GM12878 (cell line): ENCODE measurements around the gene SPATA18. TPM values are rescaled to one million over a fixed set of nuclear protein-coding genes. Genes with fewer than 3 reads are reported as not detected.

Source experiments
- ATAC-seq: fragments of 200-7000 bp; cut with Tn5 transposase; 3 replicates; pipeline ENCODE4 v1.9.1; 2020; ENCODE audit warnings: mild to moderate bottlenecking, moderate library complexity
- BruUV-seq: library from RNA; stranded (reverse); fragments of 400-500 nt; replicated peaks from 2 replicates; lab custom pipeline; 2021; lab: Mats Ljungman, UMichigan
- CTCF ChIA-PET: fragments of 300-600 bp; sonication (Branson Sonifier 250); formaldehyde crosslinking; extraction: SDS; loops from one replicate; lab custom pipeline; 2021; ENCODE audit warnings: inconsistent platforms; lab: Yijun Ruan, JAX
- POLR2A ChIA-PET: fragments of 350-600 bp; formaldehyde crosslinking; extraction: SDS; loops from one replicate; lab custom pipeline; 2021; ENCODE audit warnings: inconsistent platforms; lab: Charles Lee
- RAD21 ChIA-PET: fragments of 300-600 bp; sonication (Branson Sonifier 250); formaldehyde crosslinking; loops from one replicate; lab custom pipeline; 2023; ENCODE audit warnings: antibody characterized with exemption; ENCODE audit not compliant: unreplicated experiment; lab: Charles Lee
- SMC1A ChIA-PET: fragments of 300-600 bp; sonication (Branson Sonifier 250); formaldehyde crosslinking; loops from one replicate; lab custom pipeline; 2023; ENCODE audit not compliant: unreplicated experiment, uncharacterized antibody; lab: Charles Lee
- DNase-seq: peaks from one replicate; pipeline ENCODE4 v3.0.0-alpha.2; 2011; ENCODE audit warnings: low read depth, low spot score
- FAIRE-seq: peaks from 3 replicates; lab custom pipeline; 2011; peaks lifted over from hg19 to GRCh38; lab: Jason Lieb, UNC
- H2AFZ ChIP-seq: 2 replicates; pipeline ENCODE4 v1.6.0; 2011; ENCODE audit warnings: low read depth, low read length, control low read depth; ENCODE audit not compliant: control insufficient read depth
- H3K27ac ChIP-seq: 2 replicates; pipeline ENCODE4 v1.5.1; 2011; ENCODE audit warnings: control low read depth; ENCODE audit not compliant: control insufficient read depth, insufficient read depth
- H3K27me3 ChIP-seq, 2 experiments: replicated peaks in 1 of 2; 2 replicates each; pipeline versions ENCODE4 v1.6.0 to v1.6.1; 2011; ENCODE audit warnings: low read length in 1 of 2; ENCODE audit not compliant: control insufficient read depth in 2 of 2, insufficient read depth in 2 of 2
- H3K36me3 ChIP-seq, 2 experiments: 2 replicates each; pipeline ENCODE4 v1.5.1; 2011; ENCODE audit warnings: low read length in 1 of 2; ENCODE audit not compliant: control insufficient read depth in 2 of 2, insufficient read depth in 2 of 2
- H3K4me1 ChIP-seq: 2 replicates; pipeline ENCODE4 v1.6.1; 2011; ENCODE audit warnings: mild to moderate bottlenecking, low read length, moderate library complexity, mixed read lengths; ENCODE audit not compliant: control insufficient read depth, insufficient read depth
- H3K4me2 ChIP-seq: 2 replicates; pipeline ENCODE4 v1.6.0; 2011; ENCODE audit warnings: control low read depth; ENCODE audit not compliant: control insufficient read depth, insufficient read depth
- H3K4me3 ChIP-seq: fragments of 200-600 bp; sonication (generic); 2 replicates; pipeline ENCODE4 v1.5.1; 2016
- H3K79me2 ChIP-seq: 2 replicates; pipeline ENCODE4 v1.6.0; 2011; ENCODE audit warnings: low read length; ENCODE audit not compliant: control insufficient read depth, insufficient read depth
- H3K9ac ChIP-seq: 2 replicates; pipeline ENCODE4 v1.8.0; 2011; ENCODE audit warnings: low read length, control low read depth, mixed read lengths; ENCODE audit not compliant: control insufficient read depth, insufficient read depth
- H3K9me3 ChIP-seq: replicated peaks from 3 replicates; pipeline ENCODE4 v1.5.1; 2011; ENCODE audit warnings: mild to moderate bottlenecking, low read length; ENCODE audit not compliant: control insufficient read depth, insufficient read depth
- H4K20me1 ChIP-seq: 2 replicates; pipeline ENCODE4 v1.6.0; 2011; ENCODE audit not compliant: control insufficient read depth, insufficient read depth
- EGR1 ChIP-seq, 2 experiments: IDR thresholded peaks; 1 replicate in 1 of 2; 2 replicates in 1 of 2; pipeline ENCODE4 v1.6.1; 2011 to 2012; ENCODE audit warnings: low read depth in 2 of 2, low read length in 2 of 2, borderline replicate concordance in 1 of 2, mild to moderate bottlenecking in 1 of 2, moderate library complexity in 1 of 2
- LARP7 ChIP-seq: fragments of 450-650 bp; IDR thresholded peaks from 2 replicates; pipeline ENCODE4 v1.6.1; 2017; ENCODE audit warnings: mild to moderate bottlenecking
- MXI1 ChIP-seq: fragments of 150-350 bp; IDR thresholded peaks from 2 replicates; pipeline ENCODE4 v1.6.1; 2011; ENCODE audit warnings: low read depth, mild to moderate bottlenecking, inconsistent platforms, low read length, improper control_type of control experiment
- NR2C2 ChIP-seq: IDR thresholded peaks from 2 replicates; pipeline ENCODE4 v1.6.1; 2011; ENCODE audit warnings: borderline replicate concordance, low read depth; ENCODE audit not compliant: control insufficient read depth, insufficient read length
- NRF1 ChIP-seq: conservative IDR thresholded peaks from 2 replicates; pipeline ENCODE4 v1.6.1; 2011; ENCODE audit warnings: mild to moderate bottlenecking, low read depth, low read length, improper control_type of control experiment
- POU2F2 ChIP-seq: IDR thresholded peaks from 3 replicates; pipeline ENCODE4 v1.6.1; 2011; ENCODE audit warnings: low read depth, mild to moderate bottlenecking, low read length, borderline replicate concordance
- RB1 ChIP-seq: fragments of 450-650 bp; formaldehyde crosslinking; IDR thresholded peaks from 2 replicates; pipeline ENCODE4 v1.6.1; 2017; ENCODE audit warnings: mild to moderate bottlenecking, borderline replicate concordance
- SIN3A ChIP-seq: IDR thresholded peaks from 2 replicates; pipeline ENCODE4 v1.6.1; 2012; ENCODE audit warnings: low read depth, low read length, improper control_type of control experiment
- SMAD1 ChIP-seq: fragments of 450-650 bp; IDR thresholded peaks from 2 replicates; pipeline ENCODE4 v1.6.1; 2018; ENCODE audit warnings: mild to moderate bottlenecking, low read depth; ENCODE audit not compliant: partially characterized antibody
- SMAD5 ChIP-seq: IDR thresholded peaks from 2 replicates; pipeline ENCODE4 v1.6.1; 2016; ENCODE audit warnings: antibody characterized with exemption, low read depth
- SMARCA5 ChIP-seq: fragments of 450-650 bp; IDR thresholded peaks from 2 replicates; pipeline ENCODE4 v1.6.1; 2017; ENCODE audit warnings: mild to moderate bottlenecking
- YBX1 ChIP-seq: fragments of 450-650 bp; IDR thresholded peaks from 2 replicates; pipeline ENCODE4 v1.6.1; 2016; ENCODE audit warnings: antibody characterized with exemption
- ZNF622 ChIP-seq: fragments of 450-650 bp; IDR thresholded peaks from 2 replicates; pipeline ENCODE4 v1.6.1; 2017; ENCODE audit warnings: mild to moderate bottlenecking, inconsistent platforms
- WGBS: methylation state at CpG from one replicate; pipeline ENCODE4 v1.1.6; 2016; ENCODE audit warnings: low lambda C conversion rate; ENCODE audit not compliant: insufficient replicate concordance, insufficient coverage; ENCODE audit errors: missing lambda C conversion rate; 5-methylcytosine and 5-hydroxymethylcytosine counted together
- in situ Hi-C: fragments of 300-500 bp; cut with MboI; formaldehyde crosslinking; loops from 9 replicates; pipeline ENCODE4 v1.14.3; 2018; ENCODE audit warnings: mixed read lengths
- intact Hi-C: fragments of 100-400 bp; cut with micrococcal nuclease; formaldehyde crosslinking; loops from one replicate; pipeline ENCODE4 v1.14.2; 2022; ENCODE audit not compliant: unreplicated experiment
- polyA plus RNA-seq, 11 experiments: library from polyadenylated mRNA; depleted of rRNA in 4 of 11; unstranded in 6 of 11; stranded (reverse) in 5 of 11; fragments of >200 nt; fragmentation: Nextera tagmentation in 4 of 11; fragmentation: Illumina TruSeq in 1 of 11; extraction: Ambion mirVana in 4 of 11; extraction: Trizol in 1 of 11; gene quantifications; 1 replicate in 1 of 11; 2 replicates in 10 of 11; pipeline versions ENCODE4 v1.2.1 to v1.2.3, GENCODE V29; 2011 to 2016; ENCODE audit warnings: inconsistent platforms in 2 of 11, missing spikeins in 2 of 11, low read depth in 1 of 11
- total RNA-seq, 4 experiments: library from RNA; depleted of rRNA in 3 of 4; stranded (reverse); fragments of >200 nt in 3 of 4; fragmentation: Illumina TruSeq in 1 of 4; extraction: Trizol in 1 of 4; gene quantifications; 2 replicates each; pipeline versions ENCODE4 v1.2.1 to v1.2.3, GENCODE V29; 2013 to 2021
- TF ChIP-seq, protein P1 (sequence below): IDR thresholded peaks from 2 replicates; pipeline ENCODE4 v1.6.1; 2011; ENCODE audit warnings: borderline replicate concordance, low read depth, mild to moderate bottlenecking, moderate library complexity, low read length; ENCODE audit not compliant: insufficient read depth, poor library complexity, severe bottlenecking
- TF ChIP-seq, protein P2 (sequence below): fragments of 450-650 bp; formaldehyde crosslinking; IDR thresholded peaks from 2 replicates; pipeline ENCODE4 v1.5.0; 2022; ENCODE audit warnings: mild to moderate bottlenecking, missing genetic modification characterization

Gene SPATA18
- total and polyA plus RNA-seq, 10 of the 15 experiments (the other 5 are each of a cell fraction or from before 2014, with no cell fraction given): 0.39 to 4.5 (median 1.9) TPM

DNA sequence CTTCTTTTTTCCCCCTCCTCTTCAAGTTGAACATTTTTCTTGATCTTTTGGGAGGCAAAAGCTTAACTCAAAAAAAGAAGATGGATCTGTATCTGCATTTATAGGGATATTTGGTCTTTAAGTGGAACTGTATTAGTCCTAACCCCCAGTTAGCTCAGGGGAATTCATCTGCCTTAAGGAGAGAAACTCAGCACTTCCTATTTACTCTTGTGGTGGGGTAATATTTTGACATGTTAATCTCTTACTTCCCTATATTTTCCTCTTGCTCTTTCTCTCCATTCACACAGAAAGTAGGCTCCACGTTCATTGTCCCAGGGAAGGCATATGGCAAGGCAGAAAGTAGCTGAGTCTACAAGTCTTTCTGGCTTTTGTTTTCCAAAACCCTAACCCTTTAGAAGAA, 36.2 kb upstream of the SPATA18 start (continued):
- TF ChIP-seq MXI1: no peak
- TF ChIP-seq SMARCA5: no peak
- no peak for TF ChIP-seq YBX1
- TF ChIP-seq SMAD1: no peak

DNA sequence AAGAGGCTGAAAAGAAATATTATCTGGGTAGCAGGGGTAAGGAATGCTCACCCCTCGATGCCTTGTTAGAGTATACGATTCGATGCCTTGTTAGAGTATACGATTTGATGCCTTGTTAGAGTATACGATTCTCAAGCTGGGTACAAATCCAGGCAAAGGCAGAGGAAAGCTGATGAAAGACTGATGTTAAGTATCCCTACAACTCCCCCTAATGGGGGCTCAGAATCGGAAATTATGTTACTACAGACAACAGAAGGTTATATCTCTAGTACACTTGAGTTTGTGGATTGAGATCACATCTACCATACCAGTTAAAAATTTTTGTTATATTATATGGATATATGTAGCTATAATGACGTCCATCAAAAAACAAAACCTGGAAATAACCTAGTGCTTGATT, 35.7 kb upstream of the SPATA18 start:
- WGBS: 81% methylated on average over 7 of the region's 7 CpGs
- ATAC-seq: no peak
- FAIRE-seq: peak; percentile 75
- TF ChIP-seq EGR1 (IDR thresholded peaks at IDR 0.05; ENCODE audit: borderline replicate concordance in 1 of 2, low read depth in 2 of 2, low read length in 2 of 2): no peak
- no peak for TF ChIP-seq SMAD5
- TF ChIP-seq, protein P1, sequence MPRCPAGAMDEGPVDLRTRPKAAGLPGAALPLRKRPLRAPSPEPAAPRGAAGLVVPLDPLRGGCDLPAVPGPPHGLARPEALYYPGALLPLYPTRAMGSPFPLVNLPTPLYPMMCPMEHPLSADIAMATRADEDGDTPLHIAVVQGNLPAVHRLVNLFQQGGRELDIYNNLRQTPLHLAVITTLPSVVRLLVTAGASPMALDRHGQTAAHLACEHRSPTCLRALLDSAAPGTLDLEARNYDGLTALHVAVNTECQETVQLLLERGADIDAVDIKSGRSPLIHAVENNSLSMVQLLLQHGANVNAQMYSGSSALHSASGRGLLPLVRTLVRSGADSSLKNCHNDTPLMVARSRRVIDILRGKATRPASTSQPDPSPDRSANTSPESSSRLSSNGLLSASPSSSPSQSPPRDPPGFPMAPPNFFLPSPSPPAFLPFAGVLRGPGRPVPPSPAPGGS: no peak
- no peak for TF ChIP-seq ZNF622
- TF ChIP-seq LARP7: no peak
- TF ChIP-seq SIN3A: no peak
- TF ChIP-seq NRF1: no peak
- TF ChIP-seq, protein P2, sequence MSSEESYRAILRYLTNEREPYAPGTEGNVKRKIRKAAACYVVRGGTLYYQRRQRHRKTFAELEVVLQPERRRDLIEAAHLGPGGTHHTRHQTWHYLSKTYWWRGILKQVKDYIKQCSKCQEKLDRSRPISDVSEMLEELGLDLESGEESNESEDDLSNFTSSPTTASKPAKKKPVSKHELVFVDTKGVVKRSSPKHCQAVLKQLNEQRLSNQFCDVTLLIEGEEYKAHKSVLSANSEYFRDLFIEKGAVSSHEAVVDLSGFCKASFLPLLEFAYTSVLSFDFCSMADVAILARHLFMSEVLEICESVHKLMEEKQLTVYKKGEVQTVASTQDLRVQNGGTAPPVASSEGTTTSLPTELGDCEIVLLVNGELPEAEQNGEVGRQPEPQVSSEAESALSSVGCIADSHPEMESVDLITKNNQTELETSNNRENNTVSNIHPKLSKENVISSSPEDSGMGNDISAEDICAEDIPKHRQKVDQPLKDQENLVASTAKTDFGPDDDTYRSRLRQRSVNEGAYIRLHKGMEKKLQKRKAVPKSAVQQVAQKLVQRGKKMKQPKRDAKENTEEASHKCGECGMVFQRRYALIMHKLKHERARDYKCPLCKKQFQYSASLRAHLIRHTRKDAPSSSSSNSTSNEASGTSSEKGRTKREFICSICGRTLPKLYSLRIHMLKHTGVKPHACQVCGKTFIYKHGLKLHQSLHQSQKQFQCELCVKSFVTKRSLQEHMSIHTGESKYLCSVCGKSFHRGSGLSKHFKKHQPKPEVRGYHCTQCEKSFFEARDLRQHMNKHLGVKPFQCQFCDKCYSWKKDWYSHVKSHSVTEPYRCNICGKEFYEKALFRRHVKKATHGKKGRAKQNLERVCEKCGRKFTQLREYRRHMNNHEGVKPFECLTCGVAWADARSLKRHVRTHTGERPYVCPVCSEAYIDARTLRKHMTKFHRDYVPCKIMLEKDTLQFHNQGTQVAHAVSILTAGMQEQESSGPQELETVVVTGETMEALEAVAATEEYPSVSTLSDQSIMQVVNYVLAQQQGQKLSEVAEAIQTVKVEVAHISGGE (CRISPR knock-in tag): no peak
- TF ChIP-seq POU2F2: no peak
- no peak for TF ChIP-seq RB1
- TF ChIP-seq NR2C2: no peak

More for the DNA sequence above, 35.7 kb upstream of the SPATA18 start:
- H2AFZ ChIP-seq: no peak overlapping the region
- no peak overlapping the region for H3K4me3 ChIP-seq
- H3K27me3 ChIP-seq: no peaks in the 10 kb centered on the region
- H3K4me1 ChIP-seq: no peaks in the 10 kb centered on the region
- CTCF ChIA-PET: interaction anchor here (1.1 to 1.8 kb wide), 3 partner anchors 119 to 132 kb away, joined by 3 to 7 read pairs (median 4); no protein-coding TSS in a partner anchor
- H4K20me1 ChIP-seq: no peaks in the 10 kb centered on the region
- BruUV-seq: no TSS peak
- intact Hi-C loops (no loop called here), in situ Hi-C loops (no loop called here)
- SMC1A ChIA-PET: interaction anchor here (0.6 to 1.6 kb wide), 2 partner anchors 184 to 703 kb away, joined by 3 to 5 read pairs; no protein-coding TSS in a partner anchor
- RAD21 ChIA-PET: interaction anchor here (1.2 kb wide), 1 partner anchor 183 kb away, joined by 4 read pairs; no protein-coding TSS in a partner anchor
- no peaks in the 10 kb centered on the region for H3K79me2 ChIP-seq
- no peak overlapping the region for H3K4me2 ChIP-seq
- H3K36me3 ChIP-seq: no peaks in the 10 kb centered on the region
- no peak overlapping the region for H3K9ac ChIP-seq
- H3K9me3 ChIP-seq: no peaks in the 10 kb centered on the region
- no peak overlapping the region for H3K27ac ChIP-seq
- POLR2A ChIA-PET: no interaction called here
- no peak for DNase-seq
